VCaP (cell line): ENCODE results near the gene DIAPH3.

ENCODE experiments used
- H3K27ac ChIP-seq: fragments of 450-650 bp; 2 replicates; pipeline ENCODE4 v1.5.1; 2017
- CTCF ChIP-seq: fragments of 450-650 bp; conservative IDR thresholded peaks from 2 replicates; pipeline ENCODE4 v1.5.1; 2017; ENCODE audit warnings: mild to moderate bottlenecking, moderate library complexity

Gene DIAPH3

DNA sequence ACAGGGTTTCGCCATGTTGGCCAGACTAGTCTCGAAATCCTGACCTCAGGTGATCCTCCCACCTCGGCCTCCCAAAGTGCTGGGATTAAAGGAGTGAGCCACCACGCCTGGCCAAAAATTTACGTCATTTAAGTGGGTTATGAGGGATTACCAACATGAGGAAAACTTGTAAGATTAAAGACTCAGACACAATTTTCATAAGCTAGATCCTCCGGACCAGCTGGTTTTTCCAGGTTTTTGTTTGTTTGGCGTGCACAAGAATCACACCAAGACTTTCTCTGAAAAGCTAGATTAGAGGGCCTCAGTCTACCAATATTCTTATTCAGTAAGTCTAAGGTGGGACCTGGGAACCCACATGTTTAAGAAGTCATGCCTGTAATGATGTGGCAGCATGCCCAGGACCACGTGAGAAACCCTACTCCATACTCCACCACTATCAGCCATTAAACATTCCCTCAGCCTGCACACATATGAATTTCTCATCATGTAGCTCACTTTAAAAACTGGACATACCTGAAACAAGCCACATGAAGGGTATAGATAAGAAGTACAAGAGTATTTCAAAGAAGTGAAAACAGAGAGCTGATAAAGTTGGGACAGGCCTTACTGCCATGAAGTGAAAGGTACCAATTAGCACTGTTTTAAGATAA lies 25.7 kb downstream of the DIAPH3 start:
- H3K27ac ChIP-seq: no peak overlapping the region
- TF ChIP-seq CTCF: no peak

- no peak overlapping the region for H3K27ac ChIP-seq
- TF ChIP-seq CTCF: no peak
Observed at GRCh38 chr13:60135344-60135743, 28.4 kb downstream of the DIAPH3 start.

DNA sequence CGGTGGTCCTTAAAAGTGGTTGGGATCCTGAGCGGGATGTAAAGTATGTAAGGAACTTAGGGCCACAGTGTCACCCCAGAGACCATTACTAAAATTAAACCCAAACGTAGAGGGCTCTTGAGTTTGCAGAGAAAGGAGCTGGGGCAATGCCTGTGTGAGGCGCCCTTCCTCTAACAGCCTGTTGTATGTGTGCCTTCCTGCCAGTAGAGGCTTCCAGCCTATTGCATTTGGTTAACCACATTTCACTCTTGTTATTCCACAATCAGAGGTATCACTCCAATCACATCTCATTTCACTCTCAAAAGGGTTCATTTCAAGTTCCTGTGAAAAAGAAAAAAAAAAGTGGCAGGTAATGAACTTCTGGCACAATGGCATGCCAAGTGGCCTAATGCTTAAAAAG lies 29.4 kb downstream of the DIAPH3 start:
- H3K27ac ChIP-seq: no peak overlapping the region
- no peak for TF ChIP-seq CTCF

- no peak for TF ChIP-seq CTCF
- H3K27ac ChIP-seq: no peak overlapping the region
Observed at GRCh38 chr13:60121337-60121687, 42.4 kb downstream of the DIAPH3 start.

- no peak for TF ChIP-seq CTCF
- no peak overlapping the region for H3K27ac ChIP-seq
Observed at GRCh38 chr13:60120617-60121336, 43.0 kb downstream of the DIAPH3 start.

DNA sequence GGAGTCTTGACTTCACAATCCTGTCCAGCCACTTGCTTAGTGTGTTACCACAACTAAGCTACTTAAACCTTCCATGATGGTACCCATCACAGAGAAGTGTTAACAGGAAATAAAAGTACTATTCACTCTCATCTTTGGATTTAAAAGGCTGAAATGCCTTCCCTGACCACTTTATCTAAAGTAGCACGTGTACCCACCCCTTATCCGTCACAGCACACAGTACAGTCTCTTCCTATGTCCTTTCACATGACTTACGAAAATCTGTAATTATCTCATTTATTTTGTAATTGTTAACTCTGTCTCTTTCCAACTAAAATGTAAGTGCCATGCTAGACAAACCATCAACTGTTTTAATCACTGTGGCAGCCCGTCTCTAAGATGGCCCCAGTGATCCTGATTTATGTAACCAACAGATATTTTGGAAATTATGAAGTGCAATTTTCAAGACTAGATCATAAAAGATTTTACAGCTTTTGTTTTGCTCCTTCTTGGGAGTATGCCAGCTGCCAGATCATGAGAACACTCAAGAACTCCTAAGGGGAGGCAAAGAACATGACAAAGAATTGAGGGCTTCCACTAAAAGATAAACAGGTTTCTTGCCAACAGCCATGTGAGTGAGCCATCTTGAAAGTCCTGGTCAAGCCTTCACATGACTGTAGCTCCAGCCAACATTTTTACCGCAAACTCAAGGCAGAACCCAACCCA lies 44.9 kb downstream of the DIAPH3 start:
- no peak for TF ChIP-seq CTCF
- no peak overlapping the region for H3K27ac ChIP-seq

DNA sequence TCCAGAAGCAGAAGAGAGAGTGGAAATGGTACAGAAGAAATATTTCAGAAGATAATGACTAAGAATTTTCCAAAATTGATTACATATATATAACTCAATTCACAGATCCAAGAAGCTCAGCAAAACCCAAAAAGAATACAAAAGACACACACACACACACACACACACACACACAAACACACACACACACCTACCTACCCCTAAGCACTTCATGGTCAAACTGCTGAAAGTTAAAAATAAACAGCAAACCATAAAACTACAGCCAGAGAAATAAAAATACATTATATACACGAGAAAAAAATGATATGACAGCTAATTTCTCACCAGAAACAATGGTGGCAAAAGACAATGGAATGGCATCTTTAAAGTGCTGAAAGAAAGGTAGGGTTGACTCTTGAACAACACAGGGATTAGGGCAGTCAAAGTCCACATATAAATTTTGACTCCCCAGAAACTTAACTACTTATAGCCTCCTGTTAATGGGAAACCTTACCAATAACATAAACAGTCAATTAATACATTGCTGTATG lies 49.2 kb downstream of the DIAPH3 start:
- H3K27ac ChIP-seq: no peak overlapping the region
- TF ChIP-seq CTCF: no peak
